ENCODE measurements around the gene ORC6.

- no peak for TF ChIP-seq CTCF (IDR thresholded peaks at IDR 0.05)
- TF ChIP-seq EZH2 (IDR thresholded peaks at IDR 0.05; ENCODE audit: borderline replicate concordance, insufficient read depth, low read depth, low read length, poor library complexity, severe bottlenecking), result no peak
Measured at GRCh38 chr16:46739934-46740333, 50.5 kb downstream of the ORC6 start.

All from B cell (primary cell).